HG03039 (cell line): ENCODE data around the gene MAN1C1.

ENCODE experiments used
- ATAC-seq: cut with Tn5 transposase; IDR thresholded peaks from one replicate; pipeline ENCODE4 v1.9.1; 2021; ENCODE audit warnings: mild to moderate bottlenecking, moderate library complexity; ENCODE audit not compliant: unreplicated experiment

The MAN1C1 gene

DNA sequence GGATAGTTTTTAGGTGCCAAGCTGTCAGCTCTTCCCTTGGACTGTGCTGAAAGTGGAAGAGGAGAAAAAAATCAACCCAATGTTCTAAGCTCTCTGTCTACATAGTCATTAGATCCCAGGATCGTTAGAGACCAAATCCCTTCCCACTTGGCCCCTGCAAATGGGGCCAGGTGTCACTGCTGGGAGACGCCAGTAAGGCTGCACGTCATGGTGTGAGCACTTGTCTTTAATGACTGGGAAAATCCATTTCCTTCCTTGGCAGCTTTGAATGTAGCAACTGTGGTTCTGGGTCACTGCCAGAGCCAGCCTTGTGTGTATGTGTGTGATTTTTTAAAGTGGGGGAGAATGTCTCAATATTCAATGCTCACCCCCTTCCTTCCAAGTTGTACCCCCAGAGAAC is 59.9 kb downstream of the MAN1C1 start:
- ATAC-seq: no peak

DNA sequence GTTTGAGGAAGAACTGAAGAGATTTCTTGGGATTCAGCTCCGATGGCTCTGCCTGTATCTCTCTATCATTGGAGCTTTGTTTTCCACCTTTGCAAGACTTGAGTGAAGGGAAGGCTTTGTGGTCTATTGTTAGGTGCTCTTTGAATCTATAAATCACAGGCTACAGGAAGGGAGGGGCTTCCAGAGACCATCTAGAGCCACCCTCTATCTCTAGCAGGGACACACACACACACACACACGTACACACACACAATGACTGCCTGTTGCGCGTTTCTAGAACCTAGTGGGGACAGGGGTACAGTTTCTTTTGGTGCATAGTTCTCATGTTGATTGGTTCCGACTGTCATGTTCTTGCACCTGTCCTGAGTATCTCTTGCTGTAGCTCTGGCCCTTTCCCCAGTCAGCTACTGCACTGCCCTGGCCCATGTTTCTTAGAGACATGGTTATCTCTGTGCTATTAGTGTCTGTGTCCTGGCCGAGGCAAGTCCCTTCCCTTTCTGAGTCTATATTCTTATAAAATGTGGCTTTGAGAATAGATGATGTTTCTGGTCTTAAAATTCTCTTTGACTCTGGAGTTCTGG is 60.7 kb downstream of the MAN1C1 start:
- no peak for ATAC-seq

GRCh38 chr1:25679171-25679570 is 62.6 kb downstream of the MAN1C1 start:
- no peak for ATAC-seq

DNA sequence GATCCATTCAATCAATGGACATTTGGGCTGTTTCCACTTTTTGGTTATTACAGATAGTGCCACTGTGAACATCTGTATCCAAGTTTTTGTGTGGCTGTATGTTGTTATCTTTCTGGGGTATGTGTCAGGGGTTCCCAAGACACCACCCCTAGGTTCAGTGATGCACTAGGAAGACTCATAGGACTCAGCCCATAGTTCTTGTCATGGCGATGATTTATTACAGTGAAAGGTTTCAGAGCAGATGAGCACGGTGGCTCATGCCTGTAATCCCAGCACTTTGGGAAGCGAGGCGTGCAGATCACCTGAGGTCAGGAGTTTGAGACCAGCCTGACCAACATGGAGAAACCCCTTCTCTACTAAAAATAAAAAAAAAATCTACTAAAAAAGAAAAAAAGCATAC is 64.1 kb downstream of the MAN1C1 start:
- ATAC-seq: no peak

DNA sequence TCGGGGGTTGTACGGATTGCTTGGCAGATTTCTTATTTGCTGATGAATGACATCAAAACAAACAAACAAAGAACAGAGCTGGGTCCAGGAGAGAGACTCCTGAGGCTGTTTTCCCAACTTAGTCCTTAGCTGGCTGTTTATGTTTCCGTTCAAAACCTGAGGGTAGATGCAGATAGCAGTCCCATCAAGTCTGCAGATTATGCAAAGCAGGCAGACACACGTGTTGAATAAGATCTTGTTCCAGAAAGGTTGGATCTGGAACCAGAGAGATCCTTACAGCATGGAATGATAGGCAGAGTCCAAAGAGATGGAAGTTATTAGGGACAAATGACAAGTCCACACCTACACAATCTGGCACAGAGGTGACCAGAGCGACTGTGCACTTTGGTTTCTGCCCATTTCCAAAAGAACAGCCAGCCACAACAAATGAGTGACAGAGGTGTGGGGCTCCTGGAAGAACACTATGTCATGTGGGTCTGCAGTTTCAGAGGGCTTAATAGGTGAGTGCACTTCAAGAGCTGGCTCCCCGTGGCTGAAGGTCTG is 65.5 kb downstream of the MAN1C1 start:
- no peak for ATAC-seq

DNA sequence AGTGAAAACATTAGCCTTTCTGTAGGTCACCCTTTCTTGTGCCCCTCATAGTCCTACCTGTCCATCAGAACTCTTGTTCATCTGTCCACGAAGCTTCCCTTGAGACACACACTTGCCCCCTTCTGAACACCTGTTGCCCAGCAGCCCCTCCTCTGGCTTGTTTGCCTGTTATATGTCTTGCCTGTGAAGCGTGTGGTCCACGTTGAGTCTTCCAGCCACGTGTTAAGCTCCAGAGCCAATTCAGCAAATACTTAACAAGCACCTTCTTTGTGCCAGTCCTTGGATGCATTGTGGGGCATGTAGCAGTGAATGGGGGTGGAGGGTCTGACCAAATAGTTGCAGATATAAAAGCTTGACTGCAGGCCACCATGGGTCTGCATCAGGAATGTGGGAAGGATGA is 66.6 kb downstream of the MAN1C1 start:
- ATAC-seq: no peak

DNA sequence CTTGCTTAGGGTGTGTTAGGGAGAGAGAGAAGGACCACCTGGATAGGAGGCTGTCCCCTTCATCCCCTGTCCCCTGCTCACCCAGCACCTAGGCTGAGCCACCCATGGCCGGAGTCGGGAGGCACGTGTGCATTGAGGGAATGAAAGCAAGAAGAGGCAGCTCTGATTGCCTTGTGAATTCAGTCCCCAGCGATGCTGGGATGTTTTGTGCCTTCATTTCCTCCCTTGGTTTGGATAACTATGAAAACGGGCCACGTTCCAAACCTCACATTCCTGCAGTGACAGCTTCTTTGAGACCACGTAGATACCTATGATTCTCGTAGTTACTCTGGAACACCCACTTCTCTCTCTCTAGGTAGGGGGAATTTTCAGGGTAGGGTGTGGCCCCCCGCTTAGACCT is 67.1 kb downstream of the MAN1C1 start:
- ATAC-seq: no peak

DNA sequence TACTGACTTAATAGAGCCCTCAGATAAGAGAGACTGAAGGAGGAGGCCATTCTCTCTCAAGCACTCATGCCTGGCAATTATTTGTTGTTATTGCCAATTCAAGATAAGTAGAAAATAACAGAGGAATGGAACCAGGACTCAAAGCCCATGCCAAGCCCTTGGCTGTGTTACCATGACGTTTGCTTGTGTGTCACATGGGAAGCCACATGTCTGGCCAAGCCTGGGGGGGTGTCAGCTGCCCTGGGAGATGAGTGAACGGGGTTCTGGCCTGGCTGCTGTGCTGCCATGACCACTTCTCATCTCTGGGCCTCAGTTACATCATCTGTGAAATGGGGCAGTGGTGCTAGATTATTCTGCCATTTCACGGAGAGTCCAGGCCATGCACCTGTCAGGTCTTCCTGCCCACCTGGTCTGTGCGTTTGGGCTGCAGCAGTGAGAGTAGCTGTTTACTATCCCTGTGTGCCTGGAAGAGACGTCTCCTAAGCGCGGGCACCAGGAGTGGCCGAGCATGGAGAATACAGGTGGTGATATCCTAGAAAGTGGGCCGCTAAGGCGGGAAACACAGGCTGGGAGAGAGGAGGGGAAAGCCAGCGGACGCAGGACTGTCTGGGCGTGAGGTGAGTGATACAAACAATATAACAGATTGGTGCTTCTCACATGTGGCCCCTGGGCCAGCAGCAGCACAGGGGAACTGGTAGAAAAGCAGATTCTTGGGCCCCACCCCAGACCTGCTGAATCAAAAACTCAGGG is 67.8 kb downstream of the MAN1C1 start:
- ATAC-seq: no peak

- ATAC-seq: no peak
Observed at GRCh38 chr1:25685211-25685750, 68.7 kb downstream of the MAN1C1 start.

- no peak for ATAC-seq
Observed at GRCh38 chr1:25685938-25686665, 69.5 kb downstream of the MAN1C1 start.

- no peak for ATAC-seq
Observed at GRCh38 chr1:25687221-25688017, 70.8 kb downstream of the MAN1C1 start.

- no peak for ATAC-seq
Observed at GRCh38 chr1:25688390-25689119, 72.0 kb downstream of the MAN1C1 start.

DNA sequence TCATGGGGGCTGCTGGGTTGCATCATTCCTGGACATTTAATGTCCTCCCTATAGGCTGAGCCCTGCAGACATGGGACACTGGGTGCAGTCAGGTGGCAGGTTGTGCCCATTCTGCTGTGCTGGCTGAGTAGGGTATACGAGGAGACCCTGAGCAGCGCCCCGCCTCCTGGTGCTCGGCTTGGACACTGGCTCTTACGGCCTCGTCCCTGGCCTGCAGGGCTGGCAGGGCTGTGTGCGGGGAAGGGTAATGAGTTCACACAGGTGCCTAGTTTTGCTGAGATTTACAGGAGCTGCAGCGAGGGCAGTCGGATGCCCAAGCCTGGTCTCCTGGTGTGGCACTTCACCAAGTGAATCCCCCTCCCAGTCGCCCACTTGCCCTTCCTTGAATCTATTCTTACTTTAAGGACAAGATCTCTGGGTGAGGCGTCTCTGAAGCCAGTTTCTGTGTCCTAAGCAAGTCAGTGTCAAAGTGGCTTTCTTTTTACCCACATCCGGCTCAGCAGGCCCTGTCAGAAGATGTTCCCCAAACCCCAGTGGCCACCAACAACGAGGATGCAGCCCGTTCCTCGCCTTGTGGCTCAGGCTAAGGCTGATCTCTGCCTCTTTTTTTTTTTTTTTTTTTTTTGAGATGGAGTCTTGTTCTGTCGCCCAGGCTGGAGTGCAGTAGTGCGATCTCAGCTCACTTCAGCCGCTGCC is 73.2 kb downstream of the MAN1C1 start:
- ATAC-seq: no peak

DNA sequence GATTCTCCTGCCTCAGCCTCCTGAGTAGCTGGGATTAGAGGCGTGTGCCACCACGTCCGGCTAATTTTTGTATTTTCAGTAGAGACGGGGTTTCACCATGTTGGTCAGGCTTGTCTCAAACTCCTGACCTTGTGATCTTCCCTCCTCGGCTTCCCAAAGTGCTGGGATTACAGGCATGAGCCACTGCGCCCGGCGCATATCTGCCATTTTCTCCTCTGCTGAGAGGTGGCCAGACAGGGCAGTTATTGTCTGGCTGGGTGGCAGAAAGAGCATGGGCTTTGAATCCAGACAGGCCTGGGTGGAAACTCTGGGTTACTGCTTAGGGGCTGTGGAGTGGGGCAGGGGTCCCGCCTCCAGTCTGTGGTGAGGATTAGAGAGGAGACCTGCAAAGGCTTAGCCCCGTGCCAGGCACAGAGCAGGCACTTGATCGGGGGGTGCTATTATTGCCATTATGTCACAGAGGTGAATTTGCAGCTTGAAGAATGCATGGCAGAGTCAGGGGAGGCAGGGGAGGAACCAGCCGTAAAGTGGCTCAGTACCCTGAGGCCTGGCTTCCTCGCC is 73.9 kb downstream of the MAN1C1 start:
- no peak for ATAC-seq

- ATAC-seq: no peak
Observed at GRCh38 chr1:25691211-25691610, 74.6 kb downstream of the MAN1C1 start.

DNA sequence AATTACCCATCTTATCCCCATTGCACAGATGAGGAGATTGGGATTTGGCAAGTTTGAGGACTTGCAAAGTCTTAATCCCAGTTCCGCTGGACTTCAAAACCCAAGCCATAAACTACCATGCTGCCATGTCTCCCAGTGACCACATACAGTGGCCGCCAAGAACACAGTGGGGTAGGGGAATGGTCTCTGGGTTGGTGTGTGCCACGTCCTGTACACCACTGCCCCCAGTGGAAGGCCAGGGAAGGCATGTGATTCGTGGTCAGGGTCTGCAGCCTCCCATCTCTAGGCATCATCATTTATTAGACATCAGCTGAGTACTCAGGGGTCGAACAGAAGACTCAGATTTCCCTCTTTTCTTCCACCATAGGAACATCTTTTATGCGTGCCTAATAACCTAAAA is 76.0 kb downstream of the MAN1C1 start:
- ATAC-seq: no peak

DNA sequence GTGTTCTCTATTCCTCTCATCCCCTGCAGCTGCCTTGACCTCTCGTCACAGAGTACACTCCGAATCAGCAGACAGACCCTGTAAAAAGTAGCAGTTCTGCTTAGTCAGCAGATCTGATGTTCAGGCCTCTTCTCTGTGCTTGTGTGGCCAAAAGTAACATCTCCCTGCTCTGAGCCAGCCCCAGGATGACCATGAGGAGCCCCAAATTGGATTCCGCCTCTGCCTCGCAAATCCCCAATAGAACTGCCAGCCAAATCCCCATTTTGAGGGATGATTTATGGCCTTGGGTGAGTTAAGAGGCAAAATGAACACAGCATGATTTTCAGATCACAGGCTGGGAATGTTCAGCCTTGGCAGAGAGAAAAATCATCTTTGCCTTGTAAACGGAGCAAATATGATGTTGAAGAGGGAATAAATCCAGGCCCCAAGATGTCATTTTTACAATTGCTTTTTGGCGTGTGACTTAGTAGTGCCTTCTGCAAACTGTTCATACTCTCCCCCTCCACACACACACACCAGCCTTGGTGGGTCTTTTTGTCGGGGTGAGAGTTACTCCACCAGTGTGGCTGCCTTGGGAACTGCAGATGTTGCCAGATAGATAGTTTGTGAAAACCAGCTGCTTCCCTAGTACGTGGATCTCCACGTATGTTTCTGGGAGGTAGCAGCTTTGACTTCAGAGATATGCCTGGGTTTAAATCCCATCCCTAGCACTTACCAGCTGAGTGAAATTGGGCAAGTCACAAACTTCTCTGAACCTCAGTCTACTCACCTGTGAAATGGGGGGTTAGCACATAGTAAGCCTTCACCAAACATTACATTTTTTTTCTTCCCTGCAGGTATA is 77.8 kb downstream of the MAN1C1 start:
- ATAC-seq: no peak

GRCh38 chr1:25695090-25695770 is 78.6 kb downstream of the MAN1C1 start:
- ATAC-seq: no peak
